C4-2B (cell line): ENCODE data around the gene CPAMD8.

Experiments used
- CTCF ChIP-seq: fragments of 450-650 bp; conservative IDR thresholded peaks from 2 replicates; pipeline ENCODE4 v1.5.1; 2017; ENCODE audit warnings: mild to moderate bottlenecking
- ZFX ChIP-seq: fragments of 450-650 bp; IDR thresholded peaks from 2 replicates; pipeline ENCODE4 v1.6.1; 2017

GRCh38 chr19:17061691-17062090 is 35.1 kb upstream of the CPAMD8 start:
- no peak for TF ChIP-seq CTCF
- TF ChIP-seq ZFX: no peak
